T47D (cell line): ENCODE measurements around the gene NR0B2.
A peak's percentile ranks its signal among the peaks of the same experiment; 100 is the strongest.
"Not testable (repeated sequence)": the region's sequence is repeated elsewhere in the genome, so short reads cannot be mapped to it uniquely, and the experiment has no call there.

ENCODE experiments used
- DNase-seq, 2 experiments: peaks; one replicate each; pipeline versions ENCODE4 v3.0.0 to v3.0.0-alpha.2; 2011 to 2012; ENCODE audit warnings: low read depth in 1 of 2, low spot score in 1 of 2
- JUND ChIP-seq: IDR thresholded peaks from 2 replicates; pipeline ENCODE4 v1.6.1; 2012; ENCODE audit warnings: low read depth
- in situ Hi-C: cut with HindIII; loops from 2 replicates; pipeline ENCODE4 v1.10.0; 2016; ENCODE audit warnings: low sequenced_read_pairs, low pct_unique_long_range_greater_than_20kb

NR0B2 gene

DNA sequence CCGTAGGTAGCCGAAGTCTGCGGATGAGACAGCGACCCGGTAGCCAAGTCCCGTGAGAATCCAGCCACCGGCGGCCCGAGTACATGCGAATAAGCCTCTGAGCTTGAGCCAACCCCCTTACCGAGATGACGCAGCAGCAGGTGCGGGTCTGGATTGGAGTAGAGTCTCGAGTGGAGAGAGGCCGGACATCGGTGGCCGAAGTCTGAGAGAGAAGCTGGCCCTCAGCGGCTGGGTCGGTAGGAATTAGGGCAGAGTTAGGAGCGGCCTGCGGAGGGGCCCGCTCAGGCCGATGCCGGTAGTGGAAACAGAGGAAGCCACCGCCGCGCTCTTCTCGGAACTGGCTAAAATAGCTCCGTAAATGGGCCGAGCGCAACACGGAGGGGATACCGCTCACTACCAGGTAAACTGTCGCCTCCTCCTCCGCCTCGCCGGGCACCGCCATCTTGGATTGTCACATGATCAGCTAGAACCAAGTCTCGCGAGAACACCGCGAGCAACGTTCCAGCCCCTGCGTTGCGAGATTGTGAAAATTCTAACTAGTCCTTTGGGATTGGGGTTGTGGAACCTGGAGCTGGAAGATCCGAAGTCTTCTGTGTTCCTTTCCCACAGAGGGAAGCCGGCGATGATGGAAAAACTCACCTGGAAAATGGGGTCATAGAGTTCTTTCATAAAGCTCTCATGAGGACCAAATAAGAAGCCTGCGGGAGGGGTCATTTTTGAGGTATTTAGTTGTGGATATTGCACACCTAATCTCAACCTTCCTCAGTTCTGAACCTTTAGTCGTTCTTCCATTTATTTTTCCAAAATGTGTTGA, 13.6 kb downstream of the NR0B2 start, which contains the start of gene GPATCH3:
GPATCH3 (minus strand) TSS at position 467 of the 814 bp plus-strand sequence; CDS start at position 442, 25 bp downstream.
- TF ChIP-seq JUND: no peak
- in situ Hi-C loops: no loop called here
- DNase-seq: peak; percentile 57 to 93

DNA sequence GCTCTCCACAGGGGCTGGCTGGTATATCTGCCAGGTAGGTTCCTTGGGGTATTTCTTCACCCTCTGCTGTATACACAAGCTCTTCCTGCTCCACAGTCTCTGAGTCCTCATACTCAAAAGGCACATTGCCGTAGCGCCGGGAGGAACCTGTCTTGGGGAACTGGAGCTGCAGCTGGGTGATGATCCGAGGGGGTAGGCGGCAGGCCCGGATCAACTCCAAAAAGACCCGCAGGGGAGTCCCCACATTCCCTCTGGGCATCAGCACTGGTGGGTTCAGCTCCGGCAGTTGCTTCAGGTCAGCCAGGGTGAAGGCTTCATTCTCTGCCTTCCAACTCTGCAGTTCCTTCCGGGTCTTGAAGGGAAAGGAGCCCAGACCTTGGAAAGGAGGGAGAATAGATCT, 16.4 kb downstream of the NR0B2 start:
- no peak for TF ChIP-seq JUND
- DNase-seq: no peak
- in situ Hi-C loops: no loop called here

DNA sequence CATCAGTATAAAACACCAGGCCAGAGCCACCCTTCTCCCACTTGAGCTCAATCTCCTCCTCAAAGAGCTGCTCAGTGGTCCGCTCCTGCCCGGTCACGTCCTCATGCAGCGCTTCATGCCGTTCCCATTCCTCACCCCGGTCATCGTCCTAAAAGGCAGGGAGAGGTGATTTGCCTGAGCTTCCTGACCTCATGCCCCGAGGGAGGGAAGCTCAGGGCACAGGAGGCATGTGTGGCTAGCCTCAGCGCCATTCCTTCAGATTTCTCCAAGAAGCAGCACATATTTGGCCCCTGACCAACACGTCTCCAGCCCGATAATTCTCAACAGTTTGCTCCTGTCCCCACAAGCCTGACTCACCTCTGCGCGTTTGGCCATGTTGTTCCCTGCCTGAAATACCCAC, 19.5 kb downstream of the NR0B2 start:
- DNase-seq: no peak
- no peak for TF ChIP-seq JUND
- in situ Hi-C loops: no loop called here

DNA sequence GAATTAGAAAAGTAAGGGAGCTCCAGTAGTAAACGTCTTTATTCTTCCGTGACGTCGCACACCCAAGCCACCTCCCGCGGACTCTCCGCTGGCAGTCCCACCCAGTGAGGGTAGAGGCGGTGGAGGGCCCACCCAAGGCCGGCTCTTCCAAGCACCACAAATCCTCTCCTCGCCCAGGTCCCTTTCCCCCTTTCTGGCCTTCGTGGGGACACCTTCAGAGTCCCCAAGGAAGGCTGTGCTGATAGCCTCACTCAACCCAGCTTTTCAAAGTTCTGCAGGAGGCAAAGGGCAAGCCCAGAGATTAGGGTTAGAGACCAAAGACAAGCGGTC, 23.3 kb downstream of the NR0B2 start:
- in situ Hi-C loops: no loop called here
- TF ChIP-seq JUND: no peak
- no peak for DNase-seq

DNA sequence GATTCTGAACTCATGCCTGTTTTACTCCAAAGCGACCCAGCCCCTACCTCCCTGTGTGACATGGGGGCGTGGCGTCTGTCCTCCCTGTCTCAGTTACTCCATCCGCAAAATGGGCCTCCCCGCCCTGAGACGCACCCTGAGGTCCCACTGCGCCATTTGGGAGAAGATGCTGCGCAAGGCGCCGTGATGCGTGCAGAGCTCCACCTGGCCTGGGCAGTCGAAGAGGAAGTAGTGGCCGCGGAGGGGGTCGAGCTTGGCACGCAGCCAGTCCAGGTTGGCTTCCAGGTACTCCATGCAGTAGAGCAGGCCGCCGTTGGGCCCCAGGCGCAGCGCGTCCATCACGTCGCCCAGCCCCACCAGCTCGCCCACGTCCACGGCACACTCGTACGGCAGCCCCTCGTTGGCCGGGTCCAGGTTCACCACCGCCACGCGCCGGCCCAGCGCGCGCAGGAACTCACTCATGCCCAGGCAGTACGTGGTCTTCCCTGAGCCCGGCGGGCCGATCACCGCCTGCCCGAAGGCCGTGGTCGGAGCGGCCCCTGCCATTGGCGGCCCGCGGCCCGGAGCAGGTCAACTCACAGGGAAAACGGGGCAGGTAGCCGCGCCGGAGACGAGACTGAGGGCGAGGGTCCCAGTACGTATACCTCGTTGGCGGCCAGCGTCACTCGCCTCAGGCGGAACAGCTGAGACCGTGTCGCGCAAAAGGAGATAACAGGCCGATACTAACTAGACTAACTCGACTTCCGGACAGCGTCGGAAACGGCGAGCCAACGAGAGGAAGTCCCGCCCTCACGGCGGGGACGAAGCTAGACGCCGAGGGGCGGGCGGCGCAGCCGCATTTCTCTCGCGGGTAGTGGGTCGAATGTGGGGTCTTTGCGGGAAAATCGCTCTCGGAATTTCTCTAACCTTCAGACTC, 24.0 kb downstream of the NR0B2 start, which contains the start of gene GPN2:
GPN2 (minus strand) TSS at position 733 of the 916 bp plus-strand sequence; CDS start at position 546, 187 bp downstream.
- in situ Hi-C loops: no loop called here
- no peak for TF ChIP-seq JUND
- peak; percentile 64 to 72 for DNase-seq

DNA sequence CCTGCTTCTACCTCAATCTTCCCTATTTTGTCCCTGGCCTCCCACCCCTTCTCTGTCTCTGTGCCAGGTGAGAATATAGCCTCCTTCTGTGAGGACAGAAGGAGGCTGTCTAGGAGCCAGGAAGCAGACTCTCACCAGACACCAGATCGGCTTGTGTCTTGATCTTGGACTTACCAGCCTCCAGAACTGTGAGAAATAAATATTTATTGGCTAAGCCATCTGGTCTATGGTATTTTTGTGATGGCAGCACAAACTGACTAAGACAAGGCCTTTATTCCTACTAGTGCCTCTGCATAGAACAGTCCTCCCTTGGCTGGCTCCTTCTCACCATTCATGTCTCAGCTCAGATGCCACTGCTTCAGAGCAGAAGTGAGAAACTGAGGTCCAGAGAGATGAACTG, 25.5 kb downstream of the NR0B2 start:
- DNase-seq: no peak
- no peak for TF ChIP-seq JUND
- in situ Hi-C loops: no loop called here

DNA sequence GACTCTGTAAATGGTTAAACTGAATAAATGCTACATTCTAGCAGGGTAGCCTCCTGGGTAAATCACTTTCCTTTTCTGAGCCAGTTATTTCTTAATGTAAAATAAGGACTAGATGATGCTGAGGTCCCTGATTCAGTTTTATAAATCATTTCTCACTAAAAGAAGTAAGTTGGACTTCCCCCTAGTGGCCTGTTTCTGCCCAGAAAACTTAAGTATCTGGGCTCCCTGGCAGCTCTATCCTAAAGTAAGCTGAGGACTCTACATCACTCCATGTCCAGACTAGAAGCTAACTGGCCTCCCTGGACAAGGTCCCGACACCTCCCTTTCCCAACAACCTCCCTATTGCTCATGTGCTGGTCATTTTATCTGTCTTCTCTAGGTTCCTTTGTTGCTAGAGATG, 26.6 kb downstream of the NR0B2 start:
- peak; percentile 24 to 46 for DNase-seq
- in situ Hi-C loops: no loop called here
- no peak for TF ChIP-seq JUND

DNA sequence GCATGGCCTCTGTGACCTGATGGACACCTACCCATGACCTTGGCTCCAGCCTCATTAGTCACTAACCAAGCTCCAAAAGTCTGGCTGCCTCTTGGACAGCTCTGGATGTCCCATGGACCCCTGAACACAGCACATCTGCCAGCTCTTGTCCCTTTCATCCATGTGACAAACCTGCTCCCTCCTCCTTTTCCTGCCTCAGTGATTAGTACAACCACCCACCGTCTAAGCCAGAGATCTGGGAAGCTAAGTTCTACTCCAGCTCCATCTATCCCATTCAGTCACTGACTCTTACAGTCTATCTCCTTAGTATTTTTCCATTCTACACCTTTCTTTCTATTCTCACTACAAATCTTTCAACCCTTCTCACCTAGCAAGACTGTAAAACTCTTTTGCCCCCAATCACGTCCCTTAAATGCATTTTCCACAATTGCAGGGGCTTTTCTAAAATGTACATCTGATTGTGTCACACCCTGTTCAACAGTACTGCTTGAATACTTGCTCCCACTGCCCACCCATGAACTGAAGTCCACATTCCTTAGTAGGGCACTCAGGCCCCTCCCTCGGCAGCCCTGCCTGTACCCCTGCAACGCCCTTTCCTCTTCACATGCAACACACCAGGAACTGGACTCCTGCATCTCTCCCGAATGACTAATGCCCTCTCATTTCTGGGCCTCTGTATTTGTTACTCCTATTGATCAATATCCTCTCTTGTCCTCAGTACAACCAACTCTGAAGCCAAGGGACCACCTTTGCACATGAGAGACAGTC, 30.9 kb downstream of the NR0B2 start:
- no peak for DNase-seq
- in situ Hi-C loops: no loop called here
- no peak for TF ChIP-seq JUND

DNA sequence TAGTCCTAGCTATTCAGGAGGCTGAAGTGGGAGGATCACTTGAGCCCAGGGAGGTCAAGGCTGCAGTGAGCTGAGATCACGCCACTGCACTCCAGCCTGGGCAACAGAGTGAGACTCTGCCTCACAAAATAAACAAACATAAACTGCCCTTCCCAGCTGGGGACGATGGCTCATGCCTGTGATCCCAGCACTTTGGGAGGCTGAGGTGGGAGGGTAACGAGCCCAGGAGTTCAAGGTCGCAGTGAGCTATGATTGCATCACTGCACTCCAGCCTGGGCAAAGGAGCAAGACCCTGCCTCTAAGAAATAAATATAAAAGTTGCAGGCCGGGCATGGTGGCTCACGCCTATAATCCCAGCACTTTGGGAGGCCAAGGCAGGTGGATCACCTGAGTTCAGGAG, 32.2 kb downstream of the NR0B2 start:
- in situ Hi-C loops: not testable (repeated sequence)

DNA sequence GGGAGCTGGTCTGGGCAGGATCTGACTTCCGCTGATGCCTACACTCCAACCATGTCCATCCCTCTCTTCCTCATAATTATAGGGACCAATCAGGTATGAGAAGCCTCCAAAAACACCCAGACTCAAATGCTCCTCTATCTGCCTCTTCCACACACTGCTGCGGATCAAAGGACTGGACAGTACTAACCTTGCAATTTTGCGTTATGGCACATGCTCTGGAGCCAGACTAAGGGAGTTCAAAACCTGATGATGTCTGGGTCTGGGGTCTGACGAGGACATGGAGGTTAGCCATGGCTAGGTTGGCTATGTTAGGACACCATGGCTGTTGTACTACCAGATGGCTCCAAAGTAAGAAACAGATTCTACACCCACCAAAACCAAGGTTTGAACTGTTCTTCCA, 34.0 kb downstream of the NR0B2 start:
- TF ChIP-seq JUND: no peak
- no peak for DNase-seq
- in situ Hi-C loops: no loop called here

More for the DNA sequence above, 32.2 kb downstream of the NR0B2 start:
- not testable (repeated sequence) for DNase-seq

DNA sequence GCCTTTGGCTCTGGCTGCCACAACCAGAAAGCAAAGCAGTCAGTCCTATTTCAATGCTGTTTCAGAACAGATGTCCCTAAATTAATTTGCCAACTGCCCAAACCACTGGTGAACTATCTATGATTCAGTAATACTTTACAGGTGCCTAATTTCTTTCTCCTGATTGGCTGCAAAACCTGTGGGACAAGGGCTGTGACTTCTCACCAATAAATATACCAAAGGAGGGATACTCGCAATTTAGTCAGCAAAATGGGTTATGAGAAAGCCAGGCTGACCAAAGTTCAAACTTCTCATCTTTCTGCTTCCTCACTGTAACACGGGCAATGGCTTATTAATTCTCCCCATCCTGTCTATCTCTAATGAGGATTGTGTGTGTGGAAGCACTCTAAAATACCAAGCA, 36.4 kb downstream of the NR0B2 start:
- in situ Hi-C loops: no loop called here
- TF ChIP-seq JUND: no peak
- no peak for DNase-seq

DNA sequence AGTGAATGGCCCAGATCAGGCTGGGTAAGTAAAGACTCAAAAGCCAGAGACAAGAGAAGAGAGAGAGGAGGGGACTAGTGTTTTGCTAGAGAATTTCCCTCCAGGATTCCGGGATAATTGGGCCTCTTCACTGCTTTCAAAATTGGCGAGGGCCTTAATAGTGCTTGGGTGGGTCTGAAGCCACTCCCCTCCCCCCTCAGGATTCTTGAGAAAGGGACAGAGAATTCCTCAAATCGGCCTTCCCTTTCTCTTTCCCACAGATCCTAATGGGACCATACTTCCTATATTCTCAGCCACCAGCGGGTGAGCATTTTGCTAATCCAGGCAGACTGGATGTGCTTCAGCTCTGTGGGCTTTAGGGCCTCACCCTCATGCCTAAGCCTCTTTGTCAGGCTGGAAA, 38.9 kb downstream of the NR0B2 start:
- DNase-seq: no peak
- in situ Hi-C loops: no loop called here
- TF ChIP-seq JUND: no peak

DNA sequence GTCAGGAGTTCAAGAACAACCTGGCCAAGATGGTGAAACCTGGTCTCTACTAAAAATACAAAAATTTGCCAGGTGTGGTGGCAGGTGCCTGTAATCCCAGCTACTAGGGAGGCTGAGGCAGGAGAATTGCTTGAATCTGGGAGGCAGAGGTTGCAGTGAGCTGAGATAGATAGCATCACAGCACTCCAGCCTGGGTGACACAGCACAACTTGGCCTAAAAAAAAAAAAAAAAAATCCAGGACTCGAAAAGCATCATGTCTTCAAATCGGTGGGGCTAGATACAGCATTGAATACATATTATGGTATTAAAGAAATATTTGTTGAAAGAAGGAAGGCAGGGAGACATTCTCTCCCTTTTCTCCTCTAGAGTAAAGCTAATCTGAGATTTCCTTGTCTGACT, 40.7 kb downstream of the NR0B2 start:
- DNase-seq, in situ Hi-C loops: not testable (repeated sequence)
